HG02571 (cell line): ENCODE data around the gene ASIP.
A peak's percentile ranks its signal among the peaks of the same experiment; 100 is the strongest.
"Not testable (repeated sequence)": the region's sequence is repeated elsewhere in the genome, so short reads cannot be mapped to it uniquely, and the experiment has no call there.

Source experiments
- ATAC-seq: cut with Tn5 transposase; IDR thresholded peaks from one replicate; pipeline ENCODE4 v1.9.1; 2021; ENCODE audit warnings: mild to moderate bottlenecking, moderate library complexity; ENCODE audit not compliant: unreplicated experiment

ASIP gene

DNA sequence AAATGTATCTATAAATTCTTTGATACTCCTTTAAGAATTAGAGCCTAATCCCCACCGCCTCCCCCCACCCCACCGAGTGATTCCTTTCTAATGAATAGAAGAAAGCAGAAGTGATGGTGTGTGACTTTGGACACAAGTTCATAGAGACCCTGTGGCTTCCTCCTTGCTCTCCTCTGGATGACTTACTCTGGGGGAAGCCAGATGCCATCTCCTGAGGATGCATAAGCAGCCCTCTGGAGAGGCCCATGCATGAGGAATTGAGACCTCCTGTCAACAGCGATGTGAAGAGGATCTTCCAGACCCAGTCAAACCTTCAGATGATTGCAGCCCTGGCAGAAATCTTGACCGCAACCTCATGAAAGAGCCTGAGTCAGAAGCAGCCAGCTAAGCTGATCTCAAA lies 40.8 kb downstream of the ASIP start:
- ATAC-seq, result no peak

- no peak for ATAC-seq
Measured at GRCh38 chr20:34283844-34284243, 42.6 kb downstream of the ASIP start.

GRCh38 chr20:34285450-34285849 lies 44.2 kb downstream of the ASIP start:
- no peak for ATAC-seq

DNA sequence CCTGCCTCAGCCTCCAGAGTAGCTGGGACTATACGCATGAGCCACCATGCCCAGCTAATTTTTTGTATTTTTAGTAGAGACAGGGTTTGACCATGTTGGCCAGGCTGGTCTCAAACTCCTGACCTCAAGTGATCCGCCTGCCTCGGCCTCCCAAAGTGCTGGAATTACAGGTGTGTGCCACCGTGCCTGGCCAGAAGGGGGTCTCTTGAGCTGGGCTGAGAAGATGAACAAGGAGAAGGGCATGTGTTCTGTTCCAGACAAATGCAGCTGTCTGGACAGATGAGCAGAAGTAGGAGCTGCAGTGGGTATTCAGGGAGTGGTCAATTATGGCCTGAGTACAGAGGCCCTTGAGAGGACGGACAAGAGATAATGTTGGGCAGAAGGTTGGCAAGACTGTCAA lies 46.3 kb downstream of the ASIP start:
- ATAC-seq, result not testable (repeated sequence)

- ATAC-seq, result no peak
Measured at GRCh38 chr20:34290471-34290870, 49.2 kb downstream of the ASIP start.

DNA sequence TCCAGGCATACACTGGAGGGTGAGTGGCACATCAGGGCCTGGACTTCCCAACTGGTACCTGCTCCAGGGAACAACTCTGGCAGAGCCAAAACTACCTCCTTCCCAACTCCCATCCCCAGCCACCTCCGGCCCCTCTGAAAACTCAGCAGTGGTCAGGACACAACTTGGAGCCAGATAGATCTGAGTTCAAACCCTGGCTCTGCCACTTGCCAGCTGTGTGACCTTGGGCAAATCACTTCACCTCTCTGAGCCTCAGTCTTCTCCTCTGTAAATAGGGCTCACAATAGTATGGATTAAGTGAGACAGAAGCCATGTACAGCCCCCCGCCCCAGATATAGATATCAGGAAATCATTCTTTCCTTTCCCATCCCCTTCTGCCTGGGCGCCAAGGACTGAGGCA lies 51.3 kb downstream of the ASIP start:
- ATAC-seq, result no peak

- ATAC-seq, result no peak
Measured at GRCh38 chr20:34293119-34293518, 51.9 kb downstream of the ASIP start.

DNA sequence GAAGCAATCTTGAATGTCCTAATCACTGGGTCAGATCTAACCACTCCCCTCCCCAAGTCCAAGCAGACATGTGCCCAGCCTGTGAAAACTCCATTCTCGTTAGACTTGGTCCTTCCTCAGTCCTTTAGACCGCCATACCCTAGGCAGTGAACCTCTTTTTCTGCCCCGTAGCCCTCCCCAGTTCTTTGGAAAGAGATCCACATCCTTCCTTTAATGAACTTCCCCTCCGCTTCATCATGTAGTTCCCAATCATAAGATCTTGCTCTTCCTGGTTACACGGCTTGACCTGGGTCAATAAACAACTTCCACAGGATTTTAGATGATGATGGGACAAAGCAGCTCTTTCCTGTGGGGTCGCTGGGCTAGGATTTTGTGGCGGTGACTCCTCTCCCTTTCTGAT lies 52.4 kb downstream of the ASIP start:
- no peak for ATAC-seq

GRCh38 chr20:34294563-34294962 lies 53.3 kb downstream of the ASIP start:
- no peak for ATAC-seq

- ATAC-seq, result no peak
Measured at GRCh38 chr20:34295284-34295683, 54.1 kb downstream of the ASIP start.

DNA sequence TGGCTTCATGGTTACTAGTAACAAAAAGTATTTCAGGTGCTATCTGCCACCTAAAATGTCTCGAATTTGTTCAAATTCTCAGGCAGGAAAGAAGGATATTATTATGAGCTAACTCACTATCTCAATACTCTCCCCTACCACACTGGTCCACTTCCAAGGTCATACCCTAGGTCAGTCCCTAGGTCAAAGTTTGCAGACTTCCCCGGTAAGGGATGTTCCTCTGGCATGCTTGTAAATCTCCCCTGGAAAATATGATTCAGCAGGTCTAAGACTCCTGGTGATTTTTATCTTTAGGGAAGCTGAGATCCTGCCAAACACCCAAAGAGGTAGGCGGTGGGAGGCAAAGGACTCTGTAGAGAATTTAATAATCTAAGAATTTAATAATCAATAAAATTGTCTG lies 55.2 kb downstream of the ASIP start:
- ATAC-seq, result no peak

DNA sequence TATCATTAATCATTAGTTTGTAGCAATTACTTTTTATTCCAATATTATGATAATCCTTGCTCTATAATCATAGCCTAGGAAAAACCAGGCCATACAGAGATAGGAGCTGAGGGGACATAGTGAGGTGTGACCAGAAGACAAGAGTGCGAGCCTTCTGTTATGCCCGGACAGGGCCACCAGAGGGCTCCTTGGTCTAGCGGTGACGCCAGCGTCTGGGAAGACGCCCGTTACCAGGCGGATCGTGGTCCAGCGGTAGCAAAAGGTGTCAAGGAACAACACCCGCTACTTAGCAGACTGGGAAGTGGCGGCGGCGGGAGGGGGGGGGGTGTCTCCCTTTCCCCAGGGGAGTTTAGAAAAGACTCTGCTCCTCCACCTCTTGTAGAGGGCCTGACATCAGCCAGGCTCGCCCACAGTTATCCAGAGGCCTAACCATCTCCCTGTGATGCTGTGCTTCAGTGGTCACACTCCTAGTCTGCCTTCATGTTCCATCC lies 57.1 kb downstream of the ASIP start:
- ATAC-seq, result not testable (repeated sequence)

DNA sequence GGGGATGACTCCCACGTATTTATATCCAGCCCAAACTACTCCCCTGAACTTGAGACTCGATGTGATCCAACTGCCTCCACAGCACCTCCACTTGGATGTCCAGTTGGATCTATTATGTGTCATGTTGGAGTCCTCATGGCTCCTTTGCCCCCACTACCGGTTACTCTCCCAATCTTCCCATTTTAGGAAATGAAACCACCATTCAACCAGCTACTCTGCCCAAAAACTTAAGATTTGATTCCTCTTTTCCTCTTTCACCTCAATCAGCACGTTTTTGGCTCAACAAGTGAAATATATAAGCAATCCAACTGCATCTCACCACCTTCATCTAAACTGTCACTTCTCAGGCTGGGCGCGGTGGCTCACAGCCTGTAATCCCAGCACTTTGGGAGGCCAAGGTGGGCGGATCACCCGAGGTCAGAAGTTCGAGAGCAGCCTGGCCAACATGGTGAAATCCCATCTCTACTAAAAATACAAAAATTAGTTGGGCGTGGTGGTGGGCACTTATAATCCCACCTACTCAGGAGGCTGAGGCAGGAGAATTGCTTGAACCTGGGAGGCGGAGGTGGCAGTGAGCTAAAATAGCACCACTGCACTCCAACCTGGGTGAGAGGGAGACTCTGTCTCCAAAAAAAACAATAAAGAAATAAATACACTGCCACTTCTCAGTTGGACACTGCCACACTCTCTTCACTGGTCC lies 58.5 kb downstream of the ASIP start:
- ATAC-seq, result no peak

GRCh38 chr20:34300256-34300806 lies 59.1 kb downstream of the ASIP start:
- ATAC-seq, result no peak

- no peak for ATAC-seq
Measured at GRCh38 chr20:34300809-34301586, 59.8 kb downstream of the ASIP start.

- ATAC-seq, result no peak
Measured at GRCh38 chr20:34301587-34302311, 60.5 kb downstream of the ASIP start.

GRCh38 chr20:34302312-34302722 lies 61.1 kb downstream of the ASIP start:
- ATAC-seq, result no peak

- peak; percentile 85 for ATAC-seq
Measured at GRCh38 chr20:34302723-34303533, 61.7 kb downstream of the ASIP start, which contains the start of gene AHCY. Gene AHCY (minus strand): TSS chr20:34303355. CDS start chr20:34303270, 85 bp downstream.

DNA sequence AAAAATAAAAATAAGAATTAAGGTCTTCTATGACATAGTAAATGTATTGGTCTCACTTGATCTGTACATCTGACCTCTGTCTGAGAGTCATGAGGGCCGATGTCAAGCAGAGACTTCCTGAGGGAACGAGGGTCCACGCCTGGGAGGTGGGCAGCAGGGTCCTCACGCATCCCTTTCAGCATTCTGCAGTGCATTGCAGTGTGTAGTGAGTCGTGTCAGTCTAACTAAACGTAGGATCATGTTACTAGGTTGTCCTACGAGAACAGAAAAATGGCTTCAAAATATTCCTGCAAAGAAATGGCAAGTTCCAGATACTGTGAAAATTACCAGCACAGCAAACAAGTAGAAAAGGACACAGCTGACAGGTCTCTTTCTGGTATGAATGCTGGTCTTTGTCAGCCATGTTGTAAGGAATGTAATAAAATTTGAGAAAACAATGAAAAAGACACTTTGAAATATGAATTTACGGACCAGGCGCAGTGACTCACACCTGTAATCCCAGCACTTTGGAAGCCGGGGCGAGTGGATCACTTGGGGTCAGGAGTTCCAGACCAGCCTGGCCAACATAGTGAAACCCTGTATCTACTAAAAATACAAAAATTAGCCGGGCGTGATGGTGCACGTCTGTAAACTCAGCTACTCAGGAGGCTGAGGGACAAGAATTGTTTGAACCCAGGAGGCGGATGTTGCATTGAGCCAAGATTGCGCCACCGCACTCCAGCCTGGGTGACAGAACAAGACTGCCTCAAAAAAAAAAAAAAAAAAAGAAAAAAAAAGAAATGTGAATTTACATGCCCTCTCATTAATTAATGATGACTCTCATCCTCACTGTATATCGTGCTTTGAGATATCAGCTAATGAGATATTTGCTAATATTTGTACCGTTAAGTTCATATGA lies 64.4 kb downstream of the ASIP start:
- no peak for ATAC-seq
